GM18505 (cell line): ENCODE data around the gene PEPD.

ENCODE experiments used
- ATAC-seq: cut with Tn5 transposase; IDR thresholded peaks from one replicate; pipeline ENCODE4 v1.9.1; 2021; ENCODE audit not compliant: unreplicated experiment
- POLR2A ChIP-seq: IDR thresholded peaks from 4 replicates; pipeline ENCODE4 v1.6.1; 2011; ENCODE audit warnings: borderline replicate concordance; ENCODE audit not compliant: insufficient read depth, insufficient read length; ENCODE audit errors: extremely low read depth

PEPD gene

DNA sequence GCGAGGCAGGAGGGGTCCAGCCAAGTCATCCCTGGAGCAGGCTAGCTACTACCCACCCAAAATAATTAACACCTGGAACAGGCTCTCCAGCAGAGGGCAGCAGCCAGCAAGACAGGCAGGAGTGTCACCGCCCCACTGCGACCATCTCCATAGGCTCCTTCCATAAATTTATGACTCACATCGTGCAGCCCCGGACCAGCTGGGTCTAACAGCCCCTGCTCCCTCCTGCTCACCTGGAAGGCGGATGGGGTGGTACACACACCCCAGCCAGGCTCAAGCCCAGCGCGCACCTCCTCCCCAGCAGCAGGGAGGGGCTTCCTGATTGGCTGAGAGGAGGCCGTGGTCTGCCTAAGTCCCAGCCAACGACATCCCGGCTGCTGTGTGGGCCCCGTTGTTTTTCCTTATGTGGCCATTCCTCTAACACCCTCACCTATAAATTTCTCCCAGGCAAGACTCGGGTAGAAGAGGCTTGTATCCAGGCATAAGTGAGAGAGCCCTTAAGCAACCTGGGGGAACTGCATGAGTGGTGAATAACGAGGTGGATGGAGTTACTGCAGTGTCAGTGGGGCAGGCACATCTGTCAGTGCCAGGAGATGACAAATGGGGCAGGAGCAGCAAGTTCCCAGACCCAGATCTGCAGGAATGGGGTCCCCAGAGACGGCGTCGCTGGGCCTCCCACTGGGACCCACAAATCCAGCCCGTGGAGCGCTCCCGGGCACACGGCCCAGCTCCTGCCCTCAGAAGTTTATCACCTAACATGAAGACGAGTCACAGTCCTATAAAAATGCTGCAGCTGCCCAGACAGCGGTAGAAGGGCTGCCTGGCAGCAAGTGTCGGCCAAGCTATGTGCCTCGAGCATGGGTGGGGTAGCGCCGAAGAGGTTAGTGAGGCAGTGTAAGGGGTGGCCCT is 105.0 kb downstream of the PEPD start:
- no peak for ATAC-seq
- TF ChIP-seq POLR2A: no peak

GRCh38 chr19:33414667-33415605 is 106.7 kb downstream of the PEPD start:
- ATAC-seq: no peak
- no peak for TF ChIP-seq POLR2A

GRCh38 chr19:33413868-33414666 is 107.5 kb downstream of the PEPD start:
- no peak for TF ChIP-seq POLR2A
- no peak for ATAC-seq

- ATAC-seq: no peak
- TF ChIP-seq POLR2A: no peak
Measured at GRCh38 chr19:33413426-33413725, 108.2 kb downstream of the PEPD start.

DNA sequence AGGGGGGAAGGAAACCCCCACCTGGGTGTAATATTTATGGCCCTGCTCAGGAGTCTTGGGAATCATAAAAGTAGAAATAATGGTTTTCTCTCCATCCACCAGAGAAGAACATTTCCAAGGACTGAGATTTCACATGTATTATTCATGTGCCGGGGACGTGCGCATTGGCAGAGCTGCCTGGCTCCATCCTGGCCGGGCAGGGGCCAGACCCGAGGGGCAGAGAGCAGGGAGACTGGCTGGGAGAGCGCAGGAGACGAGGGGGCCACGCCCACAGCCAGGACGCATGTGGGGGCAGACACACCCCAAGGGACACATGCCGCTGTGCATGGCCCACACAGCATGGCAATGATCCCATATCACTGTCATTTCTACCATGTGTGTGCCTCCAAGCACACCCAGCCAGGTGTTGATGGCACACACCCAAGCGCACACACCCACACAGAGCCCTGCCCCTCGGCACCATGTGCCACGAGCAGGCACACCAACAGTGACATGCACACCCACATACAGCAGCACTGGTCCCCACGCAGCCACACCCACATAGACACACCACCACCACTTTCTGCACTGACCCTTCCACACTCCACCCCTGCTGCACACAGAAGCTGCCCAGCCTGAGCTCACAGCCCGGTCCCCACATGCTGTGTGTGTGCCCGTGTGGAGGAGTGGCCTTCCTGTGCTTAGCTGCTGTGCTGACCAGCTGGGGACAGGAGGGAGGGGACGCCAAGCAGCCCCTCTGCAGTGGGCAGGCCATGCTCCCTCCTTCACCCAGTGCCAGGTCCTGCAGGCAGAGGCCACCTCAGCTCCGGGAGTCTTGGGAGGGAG is 108.8 kb downstream of the PEPD start:
- ATAC-seq: no peak

GRCh38 chr19:33411621-33412180 is 109.9 kb downstream of the PEPD start:
- no peak for ATAC-seq
- TF ChIP-seq POLR2A: no peak

More for the DNA sequence above, 108.8 kb downstream of the PEPD start:
- no peak for TF ChIP-seq POLR2A

- no peak for TF ChIP-seq POLR2A
- no peak for ATAC-seq
Measured at GRCh38 chr19:33410915-33411401, 110.6 kb downstream of the PEPD start.

GRCh38 chr19:33409906-33410685 is 111.5 kb downstream of the PEPD start:
- ATAC-seq: no peak
- no peak for TF ChIP-seq POLR2A

DNA sequence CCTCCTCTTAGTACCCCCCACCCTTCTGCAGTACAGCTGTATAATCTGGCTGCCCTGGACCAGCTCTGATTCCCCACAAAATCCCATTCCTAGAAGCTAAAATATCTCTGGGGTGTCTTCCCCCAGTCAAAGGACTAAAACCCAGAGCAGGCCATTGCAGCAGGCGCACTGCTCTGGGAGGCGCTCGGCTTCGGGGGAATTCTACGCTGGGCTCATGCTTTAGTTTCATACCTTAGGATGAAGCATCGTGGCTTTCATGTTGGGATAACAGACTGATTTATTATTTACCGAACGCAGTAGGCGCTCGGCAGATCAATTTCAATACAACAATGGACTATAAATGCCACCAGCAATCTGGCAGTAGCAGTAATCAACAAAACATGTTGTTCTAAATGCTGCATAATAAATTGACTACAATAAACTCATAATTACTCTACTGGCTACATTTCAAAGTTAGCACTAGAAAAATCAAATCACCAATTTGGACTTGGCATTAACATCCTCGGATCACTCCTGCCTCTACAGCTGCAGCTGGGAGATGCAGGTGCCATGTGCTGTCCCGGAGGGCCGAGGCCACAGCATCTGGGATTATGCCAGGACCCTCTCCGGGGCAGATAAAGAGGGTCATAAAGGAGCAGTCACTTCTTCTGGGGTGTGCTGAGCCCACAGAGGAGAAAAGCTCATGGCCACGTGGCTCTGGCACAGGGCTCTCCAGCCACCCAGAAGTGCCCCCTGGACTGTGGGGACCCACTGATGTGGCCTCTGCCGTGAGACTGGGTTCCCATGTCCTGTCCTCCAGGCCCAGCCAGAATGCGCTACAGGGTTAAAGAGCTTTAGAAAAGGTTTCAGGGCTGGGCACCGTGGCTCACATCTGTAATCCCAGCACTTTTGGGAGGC is 112.8 kb downstream of the PEPD start:
- no peak for TF ChIP-seq POLR2A
- no peak for ATAC-seq

DNA sequence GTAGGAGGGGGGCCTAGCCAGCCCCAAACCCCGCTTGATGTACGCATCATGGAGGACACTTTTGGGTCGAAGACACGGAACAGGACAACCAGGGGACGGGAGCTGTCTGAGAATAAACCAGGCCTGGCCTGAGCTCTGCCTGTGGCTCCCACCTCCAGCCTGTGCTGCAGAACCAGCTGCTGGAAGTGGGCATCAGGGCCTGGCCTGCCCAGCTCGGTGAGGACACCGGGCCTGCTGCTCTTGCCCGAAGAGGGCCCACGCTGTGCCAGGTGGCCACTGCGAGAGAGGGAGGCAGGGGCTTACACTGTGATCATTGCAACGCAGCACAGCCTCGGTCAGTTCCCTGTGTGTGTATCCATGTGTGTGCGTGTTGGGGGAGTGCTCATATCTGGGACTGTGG is 113.5 kb downstream of the PEPD start:
- no peak for TF ChIP-seq POLR2A

GRCh38 chr19:33407716-33408115 is 113.9 kb downstream of the PEPD start:
- ATAC-seq: no peak
- no peak for TF ChIP-seq POLR2A

More for the DNA sequence above, 113.5 kb downstream of the PEPD start:
- ATAC-seq: no peak

GRCh38 chr19:33407140-33407551 is 114.4 kb downstream of the PEPD start:
- no peak for TF ChIP-seq POLR2A
- no peak for ATAC-seq
